NCI-H774 (cell line): Measurements from ENCODE around the gene AKAP13.
"Not testable (repeated sequence)": the region's sequence is repeated elsewhere in the genome, so short reads cannot be mapped to it uniquely, and the experiment has no call there.

Experiments
- DNase-seq: peaks from one replicate; lab custom pipeline; 2025; lab: John Stamatoyannopoulos, UW

The AKAP13 gene

GRCh38 chr15:85480923-85481322 is 100.5 kb downstream of the AKAP13 start:
- DNase-seq, result no peak

GRCh38 chr15:85481543-85481942 is 101.1 kb downstream of the AKAP13 start:
- DNase-seq, result not testable (repeated sequence)

- DNase-seq, result no peak
Observed at GRCh38 chr15:85482894-85483293, 102.5 kb downstream of the AKAP13 start.

GRCh38 chr15:85483955-85484354 is 103.6 kb downstream of the AKAP13 start:
- not testable (repeated sequence) for DNase-seq

GRCh38 chr15:85484923-85485322 is 104.5 kb downstream of the AKAP13 start:
- DNase-seq, result not testable (repeated sequence)

GRCh38 chr15:85485956-85486567 is 105.7 kb downstream of the AKAP13 start:
- DNase-seq, result peak; percentile 71

GRCh38 chr15:85487796-85488195 is 107.4 kb downstream of the AKAP13 start:
- not testable (repeated sequence) for DNase-seq

- no peak for DNase-seq
Observed at GRCh38 chr15:85488997-85489396, 108.6 kb downstream of the AKAP13 start.

- no peak for DNase-seq
Observed at GRCh38 chr15:85489773-85490493, 109.5 kb downstream of the AKAP13 start.

- DNase-seq, result no peak
Observed at GRCh38 chr15:85490856-85491255, 110.5 kb downstream of the AKAP13 start.

GRCh38 chr15:85491691-85492090 is 111.3 kb downstream of the AKAP13 start:
- DNase-seq, result no peak

- no peak for DNase-seq
Observed at GRCh38 chr15:85492406-85492805, 112.0 kb downstream of the AKAP13 start.

- DNase-seq, result no peak
Observed at GRCh38 chr15:85493260-85493659, 112.9 kb downstream of the AKAP13 start.

GRCh38 chr15:85494048-85494777 is 113.8 kb downstream of the AKAP13 start:
- no peak for DNase-seq

GRCh38 chr15:85495096-85495495 is 114.7 kb downstream of the AKAP13 start:
- DNase-seq, result no peak

- no peak for DNase-seq
Observed at GRCh38 chr15:85495544-85495943, 115.1 kb downstream of the AKAP13 start.

- no peak for DNase-seq
Observed at GRCh38 chr15:85496151-85496550, 115.7 kb downstream of the AKAP13 start.

GRCh38 chr15:85496551-85497171 is 116.3 kb downstream of the AKAP13 start:
- DNase-seq, result no peak

GRCh38 chr15:85497172-85497569 is 116.8 kb downstream of the AKAP13 start:
- DNase-seq, result peak; percentile 8

- DNase-seq, result no peak
Observed at GRCh38 chr15:85498471-85498870, 118.1 kb downstream of the AKAP13 start.

- no peak for DNase-seq
Observed at GRCh38 chr15:85499371-85499887, 119.0 kb downstream of the AKAP13 start.

GRCh38 chr15:85500060-85500708 is 119.8 kb downstream of the AKAP13 start:
- no peak for DNase-seq
